Lower lobe of right lung (tissue), 2 donors: ENCODE measurements around the gene FMN1. TPM values are rescaled to one million over a fixed set of nuclear protein-coding genes. Genes with fewer than 3 reads are reported as not detected.
"Not testable (repeated sequence)": the region's sequence is repeated elsewhere in the genome, so short reads cannot be mapped to it uniquely, and the experiment has no call there.

Experiments used
- ATAC-seq, 2 donors: fragments of 200-7000 bp; cut with Tn5 transposase; one replicate each; pipeline ENCODE4 v1.9.1; 2020 to 2022; ENCODE audit warnings: mild to moderate bottlenecking in 2 of 2, moderate library complexity in 2 of 2
- DNase-seq: peaks from one replicate; pipeline ENCODE4 v3.0.0-alpha.2; 2020
- H3K27ac ChIP-seq: fragments of 200-600 bp; one replicate; pipeline ENCODE4 v1.8.0; 2022
- H3K27me3 ChIP-seq: fragments of 200-600 bp; one replicate; pipeline ENCODE4 v1.8.0; 2022; ENCODE audit warnings: low read depth
- H3K36me3 ChIP-seq: fragments of 200-600 bp; one replicate; pipeline ENCODE4 v1.8.0; 2022; ENCODE audit warnings: mild to moderate bottlenecking
- H3K4me1 ChIP-seq: fragments of 200-600 bp; one replicate; pipeline ENCODE4 v1.8.0; 2022
- H3K4me3 ChIP-seq: fragments of 200-600 bp; one replicate; pipeline ENCODE4 v1.8.0; 2022; ENCODE audit warnings: mild to moderate bottlenecking
- H3K9me3 ChIP-seq: fragments of 200-600 bp; one replicate; pipeline ENCODE4 v1.8.0; 2022
- CTCF ChIP-seq: fragments of 200-600 bp; IDR thresholded peaks from one replicate; pipeline ENCODE4 v1.8.0; 2022; ENCODE audit warnings: antibody characterized with exemption, mild to moderate bottlenecking
- intact Hi-C: fragments of 100-400 bp; cut with DNase I; formaldehyde crosslinking; loops from one replicate; pipeline ENCODE4 v1.11.0; 2022
- total RNA-seq: library from RNA; stranded (reverse); fragmentation: NEBNext Ultra II Directional; extraction: Animal tissue kit (Norgen Biotek cat#: 25700); gene quantifications from one replicate; pipeline ENCODE4 v1.2.1, GENCODE V29; 2021
- donor health status: DM: no; HTN: yes; CAD: no; lungs with severe emphysema.

FMN1 gene
- total RNA-seq, 1 donor from 2014 or later: 38.8 TPM

- Histone ChIP-seq H3K4me3 (no peak overlapping the region), H3K27me3 (no peaks in the 10 kb centered on the region), H3K36me3 (no peaks in the 10 kb centered on the region), H3K27ac (no peak overlapping the region), H3K4me1 (peaks cover 4% of the 10 kb centered on the region), H3K9me3 (no peaks in the 10 kb centered on the region)
- no peak for TF ChIP-seq CTCF
- no peak for DNase-seq
- ATAC-seq: no peak
- intact Hi-C loops: no loop called here
Measured at GRCh38 chr15:33074212-33074611, 120.3 kb downstream of the FMN1 start.

GRCh38 chr15:33071451-33071850, 123.1 kb downstream of the FMN1 start:
- no peak overlapping the region for H3K27ac ChIP-seq
- no peaks in the 10 kb centered on the region for H3K9me3 ChIP-seq
- H3K4me1 ChIP-seq: peaks cover 29% of the 10 kb centered on the region
- ATAC-seq (no peak), DNase-seq (no peak)
- H3K27me3 ChIP-seq: no peaks in the 10 kb centered on the region
- H3K36me3 ChIP-seq: no peaks in the 10 kb centered on the region
- no peak overlapping the region for H3K4me3 ChIP-seq
- intact Hi-C loops: no loop called here
- no peak for TF ChIP-seq CTCF

- DNase-seq, ATAC-seq, H3K4me3 ChIP-seq, intact Hi-C loops, H3K9me3 ChIP-seq, H3K27ac ChIP-seq, H3K36me3 ChIP-seq, H3K27me3 ChIP-seq: not testable (repeated sequence)
- peaks cover 29% of the 10 kb centered on the region for H3K4me1 ChIP-seq
Measured at GRCh38 chr15:33069903-33070302, 124.6 kb downstream of the FMN1 start.

GRCh38 chr15:33069161-33069560, 125.4 kb downstream of the FMN1 start:
- ATAC-seq (no peak), DNase-seq (no peak)
- Histone ChIP-seq H3K9me3 (no peaks in the 10 kb centered on the region), H3K4me1 (peaks cover 29% of the 10 kb centered on the region), H3K27me3 (no peaks in the 10 kb centered on the region), H3K36me3 (no peaks in the 10 kb centered on the region), H3K27ac (peak overlapping the region; percentile 85), H3K4me3 (no peak overlapping the region)
- intact Hi-C loops: no loop called here
- TF ChIP-seq CTCF: no peak

GRCh38 chr15:33068511-33068990, 126.0 kb downstream of the FMN1 start:
- Histone ChIP-seq H3K9me3 (no peaks in the 10 kb centered on the region), H3K27ac (peak overlapping the region; percentile 85), H3K27me3 (no peaks in the 10 kb centered on the region), H3K4me3 (peak overlapping the region; percentile 45), H3K36me3 (no peaks in the 10 kb centered on the region), H3K4me1 (peaks cover 29% of the 10 kb centered on the region)
- ATAC-seq (peak; percentile 96 to 98), DNase-seq (peak; percentile 89)
- intact Hi-C loops: no loop called here
- TF ChIP-seq CTCF: no peak

- Histone ChIP-seq H3K9me3 (no peaks in the 10 kb centered on the region), H3K36me3 (no peaks in the 10 kb centered on the region), H3K27me3 (no peaks in the 10 kb centered on the region), H3K4me3 (peak overlapping the region; percentile 45), H3K4me1 (peaks cover 29% of the 10 kb centered on the region), H3K27ac (peak overlapping the region; percentile 85)
- ATAC-seq: peak; percentile 90 to 92
- intact Hi-C loops: no loop called here
- peak; percentile 89 for DNase-seq
- TF ChIP-seq CTCF: no peak
Measured at GRCh38 chr15:33068007-33068481, 126.5 kb downstream of the FMN1 start.
